GM18909 (cell line): ENCODE measurements around the gene ITPR2.
"Not testable (repeated sequence)": the region's sequence is repeated elsewhere in the genome, so short reads cannot be mapped to it uniquely, and the experiment has no call there.

Experiments used
- ATAC-seq: cut with Tn5 transposase; IDR thresholded peaks from one replicate; pipeline ENCODE4 v1.9.1; 2021; ENCODE audit warnings: mild to moderate bottlenecking; ENCODE audit not compliant: unreplicated experiment, poor library complexity

Gene ITPR2

DNA sequence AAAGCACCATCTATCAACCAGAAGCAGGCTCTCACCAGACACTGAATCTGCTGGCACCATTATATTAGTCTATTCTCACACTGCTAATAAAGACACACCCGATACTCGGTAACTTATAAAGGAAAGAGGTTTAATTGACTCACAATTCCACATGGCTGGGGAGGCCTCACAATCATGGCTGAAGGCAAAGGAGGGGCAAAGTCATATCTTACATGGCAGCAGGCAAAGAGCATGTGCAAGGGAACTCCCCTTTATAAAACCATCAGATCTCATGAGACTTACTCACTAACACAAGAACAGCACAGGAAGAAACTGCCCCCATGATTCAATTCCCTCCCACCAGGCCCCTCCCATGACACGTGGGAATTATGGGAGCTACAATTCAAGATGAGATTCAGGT lies 188.6 kb downstream of the ITPR2 start:
- ATAC-seq = not testable (repeated sequence)

DNA sequence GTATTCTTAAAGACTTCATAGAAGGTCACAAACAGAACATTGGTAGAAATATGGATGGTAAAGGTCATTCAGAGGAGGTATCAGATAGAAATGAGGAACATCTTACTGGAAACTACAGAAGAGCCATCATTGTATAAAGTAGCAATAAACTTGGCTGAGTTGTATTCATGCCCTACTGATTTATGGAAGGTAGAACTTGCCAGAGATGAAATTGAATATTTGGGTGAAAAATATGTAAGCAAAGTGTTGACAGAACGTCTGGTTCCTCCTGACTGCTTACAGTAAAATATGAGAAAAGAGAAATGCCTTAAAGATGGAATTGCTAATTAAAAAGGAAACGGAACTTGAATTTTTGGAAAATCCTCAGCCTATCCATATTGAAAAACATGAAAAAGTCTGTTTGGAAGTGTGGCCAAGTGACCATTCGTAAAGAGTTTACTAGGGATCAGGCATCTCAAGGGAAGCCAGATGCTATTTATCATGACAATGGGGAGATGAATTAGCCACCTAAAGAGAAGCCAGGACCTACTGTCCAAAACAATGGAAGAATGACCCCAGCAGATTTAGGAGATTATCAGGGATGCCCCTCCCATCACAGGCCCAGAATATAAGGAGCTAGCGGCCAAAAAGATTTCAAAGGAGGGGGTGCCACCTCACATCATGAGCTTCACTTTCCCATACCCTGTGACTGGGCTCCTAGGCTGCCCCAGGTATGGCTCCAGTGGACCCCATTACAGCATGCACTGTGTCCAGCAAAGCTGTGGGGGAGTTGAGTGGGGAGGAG lies 189.3 kb downstream of the ITPR2 start:
- ATAC-seq = no peak

DNA sequence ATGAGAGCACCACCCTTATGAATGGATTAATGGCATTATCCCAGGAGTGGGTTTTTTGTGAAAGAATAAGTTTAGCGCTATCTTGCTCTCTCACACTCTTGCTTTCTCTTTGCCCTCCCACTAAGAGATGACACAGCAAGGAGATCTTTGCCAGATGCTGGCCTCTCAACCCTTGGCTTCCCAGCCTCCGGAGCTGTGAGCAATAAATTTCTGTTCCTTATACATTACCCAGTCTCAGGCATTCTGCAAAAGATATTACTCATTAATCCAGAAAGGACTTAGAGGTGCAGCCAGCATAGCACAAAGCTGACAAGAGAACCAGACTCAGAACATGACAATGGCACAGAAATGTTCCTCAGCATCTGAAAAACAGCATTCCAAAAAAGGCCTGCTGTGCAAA lies 190.6 kb downstream of the ITPR2 start:
- no peak for ATAC-seq

DNA sequence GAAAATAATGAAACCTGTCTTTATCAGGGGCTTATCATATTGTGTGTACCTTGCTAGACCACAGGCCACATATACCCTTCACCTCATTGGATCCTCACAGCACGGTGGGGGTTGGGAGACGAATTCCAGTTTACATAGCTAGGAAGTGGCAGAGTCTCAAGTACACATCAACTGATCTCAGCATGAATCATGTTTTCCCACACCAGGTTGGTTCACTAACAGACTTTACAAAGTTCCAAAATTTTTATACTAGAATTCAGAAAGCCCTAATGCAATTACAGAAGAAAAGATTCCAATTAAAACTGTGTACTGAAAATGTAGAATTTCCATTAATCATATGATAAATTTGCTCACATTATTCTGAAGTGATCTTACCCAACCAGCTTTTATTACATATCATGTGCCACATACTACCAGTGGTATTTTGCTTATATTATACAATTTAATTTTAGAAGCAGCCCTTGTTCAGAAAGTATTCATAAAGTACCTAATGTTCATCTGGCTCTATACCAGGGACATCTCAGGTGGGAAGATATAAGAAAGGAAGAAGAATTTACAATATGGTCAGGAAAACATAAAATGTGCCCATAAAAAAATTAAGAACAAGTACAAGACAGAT lies 196.2 kb downstream of the ITPR2 start:
- no peak for ATAC-seq

DNA sequence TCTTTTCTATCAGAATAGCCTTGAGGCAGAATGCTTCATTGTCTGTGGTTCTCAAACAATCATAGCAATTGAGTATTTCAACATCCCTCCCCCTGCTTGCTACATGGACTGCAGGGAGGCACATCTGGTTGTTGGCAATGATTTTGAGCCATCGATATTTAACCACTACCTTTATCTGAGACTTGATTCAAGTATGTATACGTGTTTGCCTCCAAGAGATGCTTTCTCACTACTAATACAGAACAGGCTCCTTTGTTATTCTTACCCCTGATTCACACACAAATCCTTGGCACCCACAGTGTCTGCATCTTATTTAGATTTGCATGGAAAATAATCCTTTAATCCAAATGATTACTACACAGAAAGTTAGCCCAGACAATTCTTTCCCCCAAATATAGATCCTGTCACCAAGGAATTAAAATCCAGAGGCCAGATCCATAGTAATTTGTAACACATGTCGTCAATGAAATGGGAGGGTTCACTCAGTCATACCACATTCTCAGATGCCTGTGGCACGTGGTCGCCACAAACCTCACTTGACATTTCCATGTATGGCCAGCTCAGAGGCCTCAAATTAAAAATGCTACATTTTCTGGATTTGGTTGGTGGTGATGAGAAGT lies 199.3 kb downstream of the ITPR2 start:
- no peak for ATAC-seq

DNA sequence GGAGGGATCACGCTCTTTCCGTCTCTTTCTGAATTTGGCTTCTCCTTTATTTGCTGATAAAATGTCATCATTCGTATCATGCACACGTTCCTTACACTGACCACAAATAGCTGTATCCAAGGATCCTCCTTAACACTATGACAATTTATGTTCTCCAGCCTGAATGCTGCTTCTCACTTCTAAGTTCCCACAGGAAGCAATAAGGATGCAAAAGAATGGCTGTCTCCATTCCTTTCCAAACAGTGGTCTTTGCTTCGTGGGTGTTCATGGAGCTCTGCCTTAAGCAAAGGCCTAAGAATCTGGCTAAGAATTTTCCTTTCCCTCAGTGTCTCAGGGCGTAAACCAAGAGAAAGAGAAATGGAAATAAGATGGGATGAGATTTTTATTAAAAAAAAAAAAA lies 200.2 kb downstream of the ITPR2 start:
- ATAC-seq = no peak

DNA sequence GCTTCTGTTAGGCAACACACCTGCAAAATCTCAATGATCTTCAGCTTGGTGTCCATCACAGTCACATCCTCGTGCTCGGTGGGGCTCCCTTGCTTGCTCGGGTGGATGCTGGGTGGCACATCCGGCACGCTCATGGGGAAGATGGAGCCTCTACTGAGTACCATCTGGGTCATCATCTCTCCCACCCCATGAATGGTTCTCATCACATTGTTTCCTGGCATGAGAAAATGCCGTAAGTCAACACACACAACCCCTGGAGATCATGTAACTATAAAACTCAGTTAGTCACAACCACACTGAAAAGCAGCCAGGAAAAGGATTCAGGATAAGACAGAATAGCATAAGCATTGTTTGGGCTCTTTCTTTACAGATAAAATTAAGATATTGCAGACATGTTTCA lies 201.1 kb downstream of the ITPR2 start:
- ATAC-seq = no peak

DNA sequence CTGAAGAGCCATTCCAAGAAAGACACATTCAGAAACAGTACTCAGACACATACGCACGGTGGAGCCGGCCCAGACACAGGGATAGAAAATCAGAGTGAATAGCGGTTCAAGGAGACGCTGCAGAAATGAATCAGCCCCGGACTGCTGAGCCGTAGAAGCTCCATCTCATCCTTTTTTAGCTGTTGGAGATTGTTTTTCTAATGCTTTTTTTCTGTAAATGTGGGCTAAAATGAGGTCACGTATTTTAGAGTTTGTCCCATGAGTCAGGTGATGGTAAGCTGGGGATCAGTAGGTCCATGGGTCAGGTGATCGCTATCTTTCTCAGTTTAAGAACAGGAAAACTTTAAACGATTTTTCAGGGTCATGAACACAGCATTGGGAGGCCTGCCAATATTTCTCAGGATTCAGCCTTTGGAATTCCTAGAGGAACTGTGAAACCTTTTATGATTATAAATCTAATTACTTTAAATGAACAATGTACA lies 202.4 kb downstream of the ITPR2 start:
- no peak for ATAC-seq

DNA sequence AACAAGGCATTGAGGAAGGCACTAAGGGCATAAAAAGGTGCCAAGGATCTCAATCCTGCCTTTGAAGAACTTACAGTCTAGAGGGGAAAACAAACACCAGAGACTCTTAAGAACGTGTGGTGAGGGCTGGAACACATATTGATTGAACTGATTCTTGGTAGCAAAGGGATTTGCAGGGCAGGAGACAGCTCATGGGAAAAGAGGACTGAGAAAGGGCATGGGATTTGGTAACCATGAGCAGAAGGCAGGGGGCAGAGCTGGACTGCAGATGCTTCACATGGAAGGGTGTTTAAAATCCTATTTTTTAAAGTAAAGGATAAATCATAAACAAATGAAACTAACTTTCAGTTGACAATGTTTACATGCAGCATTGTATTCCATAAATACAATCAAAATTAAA lies 203.1 kb downstream of the ITPR2 start:
- ATAC-seq = no peak

DNA sequence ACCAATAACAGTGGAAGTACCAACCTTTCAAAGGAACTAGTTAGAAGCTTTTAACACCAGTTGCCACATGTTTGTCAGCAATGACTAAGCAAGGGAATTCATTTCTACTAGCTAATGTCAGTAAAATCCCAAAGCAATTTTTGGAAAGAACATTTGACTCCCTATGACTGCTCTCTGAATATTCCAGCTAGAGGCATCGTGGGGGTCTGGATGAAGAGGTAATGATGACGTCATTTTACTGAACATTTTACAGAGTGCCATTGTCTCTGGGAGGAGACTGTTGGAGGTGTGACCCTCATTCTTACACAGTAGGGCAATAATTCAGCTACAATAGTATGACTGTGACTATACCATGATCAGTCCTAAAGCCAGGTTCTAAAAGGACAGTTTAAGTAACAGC lies 204.8 kb downstream of the ITPR2 start:
- ATAC-seq = no peak

DNA sequence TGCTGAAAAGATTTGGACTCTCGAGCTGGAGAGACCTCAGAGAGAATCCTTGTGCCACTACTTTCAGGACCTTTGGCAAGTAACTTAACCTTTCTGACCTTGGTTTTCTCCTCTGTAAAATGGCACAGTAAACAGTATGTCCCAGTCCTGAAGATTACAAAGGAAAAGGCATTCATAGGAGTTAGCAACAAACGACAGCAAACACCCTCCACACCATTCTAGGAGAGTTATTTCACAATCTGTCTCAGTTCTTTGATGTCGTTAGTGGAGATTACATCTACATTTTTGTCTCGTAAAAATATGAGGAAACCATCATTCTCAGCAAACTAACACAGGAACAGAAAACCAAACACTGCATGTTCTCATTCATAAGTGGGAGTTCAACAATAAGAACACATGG lies 205.7 kb downstream of the ITPR2 start:
- ATAC-seq = no peak

DNA sequence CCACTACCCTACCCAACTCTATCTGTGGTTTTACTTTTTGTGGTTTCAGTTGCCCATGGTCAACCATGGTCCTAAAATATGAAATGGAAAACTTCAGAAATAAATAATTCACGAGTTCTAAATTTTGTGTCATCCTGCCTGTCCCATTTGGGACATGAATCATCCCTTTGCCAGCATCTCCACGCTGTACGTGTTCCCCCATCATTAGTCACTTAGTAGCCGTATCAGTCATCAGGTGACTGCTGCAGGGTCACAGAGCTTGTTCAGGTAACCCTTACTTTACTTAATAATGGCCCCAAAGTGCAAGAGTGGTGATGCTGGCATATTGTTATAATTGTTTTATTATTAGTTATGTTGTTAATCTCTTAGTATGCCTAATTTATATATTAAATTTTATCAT lies 209.9 kb downstream of the ITPR2 start:
- ATAC-seq = no peak

DNA sequence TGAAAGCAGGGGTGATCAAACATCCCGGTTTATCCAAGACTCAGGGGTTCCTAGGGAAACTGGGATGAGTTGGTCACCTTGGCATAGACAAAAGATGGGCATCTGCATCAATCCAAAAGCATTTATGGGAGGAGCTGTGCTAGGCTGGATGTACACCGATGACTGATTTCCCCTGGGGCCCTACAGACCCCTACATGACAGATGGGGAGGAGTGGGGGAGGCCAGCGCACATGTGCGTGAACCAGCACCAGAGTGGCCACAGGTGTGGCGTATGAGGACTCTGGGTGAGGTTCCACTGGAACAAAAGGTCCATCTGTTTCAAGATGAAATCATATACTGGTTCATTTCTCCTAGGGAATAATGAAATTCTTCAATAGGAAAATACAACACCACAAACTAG lies 210.4 kb downstream of the ITPR2 start:
- ATAC-seq = no peak

DNA sequence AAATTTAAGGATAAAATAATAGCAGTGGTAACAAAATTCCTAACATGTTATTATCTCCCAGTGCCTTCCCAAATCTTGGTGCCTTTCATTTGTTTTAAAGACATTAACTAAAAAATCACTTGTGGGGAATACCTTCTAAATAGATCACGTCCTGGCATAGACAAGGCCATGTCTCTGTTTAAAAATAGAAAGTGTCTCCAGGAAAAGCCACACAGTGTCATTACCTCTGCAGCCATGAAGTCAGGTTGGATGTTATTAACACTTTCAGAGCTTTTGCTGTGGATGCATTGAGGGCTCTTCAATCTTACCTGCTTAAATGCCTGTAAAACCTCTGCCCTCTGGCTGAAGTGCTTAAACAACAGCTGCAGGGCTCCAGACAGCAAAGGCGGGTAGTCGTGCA lies 211.1 kb downstream of the ITPR2 start:
- ATAC-seq = no peak

DNA sequence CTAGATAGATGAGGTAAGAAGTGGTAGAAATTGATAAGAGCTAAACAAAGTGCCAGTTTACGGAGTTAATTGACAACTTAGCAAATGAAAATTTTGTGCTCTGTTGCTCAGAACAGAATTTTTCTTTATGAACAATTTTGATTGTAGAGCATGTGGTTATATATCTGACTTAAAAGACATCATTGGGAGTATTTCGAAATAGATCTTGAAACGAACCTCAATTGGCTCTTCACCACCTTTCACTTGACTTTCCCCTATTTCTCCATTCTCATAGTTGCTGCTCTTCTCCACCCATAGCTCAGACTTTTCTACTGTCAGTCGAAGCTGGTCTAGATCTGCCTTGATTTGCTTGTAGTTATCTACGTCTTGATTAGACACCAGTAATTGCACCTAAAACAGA lies 212.1 kb downstream of the ITPR2 start:
- ATAC-seq = no peak

DNA sequence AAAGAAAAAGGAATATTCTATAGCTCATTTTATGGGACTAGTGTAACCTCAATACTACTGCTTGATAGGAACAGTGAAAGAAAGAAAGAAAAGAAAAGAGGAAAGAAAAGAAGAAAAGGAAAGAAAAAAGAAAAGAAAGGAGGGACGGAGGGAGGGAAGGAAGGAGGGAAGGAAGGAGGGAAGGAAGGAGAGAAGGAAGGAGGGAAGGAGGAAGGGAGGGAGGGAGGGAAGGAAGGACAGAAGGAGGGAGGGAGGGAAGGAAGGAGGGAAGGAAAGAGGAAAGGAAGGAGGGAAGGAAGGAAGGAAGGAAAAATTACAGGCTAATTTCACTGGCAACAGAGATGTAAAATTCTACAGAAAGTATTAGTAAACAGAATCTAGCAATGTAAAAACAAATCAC lies 215.5 kb downstream of the ITPR2 start:
- no peak for ATAC-seq

DNA sequence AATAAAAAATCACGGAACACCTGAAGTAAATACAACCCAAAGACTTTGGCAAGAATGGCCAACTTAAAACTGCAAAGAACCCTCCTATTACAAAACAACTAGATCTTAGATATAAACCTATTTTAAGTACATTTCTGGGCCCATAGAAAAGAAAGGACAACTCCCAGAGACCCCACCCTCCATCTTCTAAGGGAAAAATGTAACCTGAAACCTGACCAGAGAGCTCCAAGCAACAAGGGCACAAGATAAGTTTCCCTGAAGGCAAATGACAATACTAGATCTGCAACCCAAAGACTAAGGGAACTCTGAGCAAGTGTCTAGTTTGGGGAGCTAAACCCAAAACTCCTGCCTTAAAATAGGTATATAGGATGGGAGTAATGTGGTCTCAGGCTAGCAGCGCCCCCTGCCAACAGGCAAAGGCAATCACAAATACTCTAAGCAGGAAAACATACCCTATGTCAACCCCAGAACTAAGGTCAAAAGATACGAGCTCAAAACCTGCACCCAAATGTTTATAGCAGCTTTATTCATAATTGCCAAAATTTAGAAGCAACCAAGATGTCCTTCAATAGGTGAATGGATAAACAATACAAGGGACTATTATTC lies 218.9 kb downstream of the ITPR2 start:
- ATAC-seq = no peak

DNA sequence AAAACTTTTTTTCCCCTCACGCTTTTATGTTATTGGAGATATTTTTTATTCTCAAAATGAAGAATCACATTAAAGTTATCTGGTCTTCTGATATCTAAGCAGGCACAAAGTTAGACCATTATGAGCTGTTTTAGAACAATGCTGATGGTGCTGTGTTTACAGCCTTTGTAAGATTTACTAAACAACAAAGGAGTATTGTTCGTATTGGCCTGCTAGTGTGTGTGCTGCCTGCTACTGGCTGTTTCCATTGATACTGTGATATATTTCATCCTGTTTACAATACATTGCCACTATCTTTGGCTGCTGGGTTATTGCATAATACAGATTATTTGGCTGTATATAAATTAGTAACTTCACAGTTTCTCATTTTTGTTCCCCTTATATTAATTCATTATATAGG lies 220.8 kb downstream of the ITPR2 start:
- no peak for ATAC-seq

DNA sequence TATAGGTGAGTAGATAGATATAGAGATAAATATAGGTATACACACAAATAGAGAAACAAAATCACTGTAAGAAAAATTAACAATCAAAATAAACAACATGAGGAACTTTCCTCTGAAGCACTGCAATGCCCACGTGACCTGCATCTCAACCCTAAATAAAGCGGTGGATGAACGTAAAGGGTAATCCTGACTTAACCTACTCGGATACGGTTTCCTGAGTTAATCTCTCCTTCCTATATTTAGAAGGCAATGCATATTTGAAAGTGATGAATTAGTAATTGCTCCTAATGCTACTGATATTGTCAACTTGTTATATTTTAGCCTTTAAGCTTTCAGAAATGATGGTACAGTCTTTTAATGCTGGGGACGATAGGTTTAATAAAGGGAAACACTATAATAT lies 221.4 kb downstream of the ITPR2 start:
- ATAC-seq = no peak

DNA sequence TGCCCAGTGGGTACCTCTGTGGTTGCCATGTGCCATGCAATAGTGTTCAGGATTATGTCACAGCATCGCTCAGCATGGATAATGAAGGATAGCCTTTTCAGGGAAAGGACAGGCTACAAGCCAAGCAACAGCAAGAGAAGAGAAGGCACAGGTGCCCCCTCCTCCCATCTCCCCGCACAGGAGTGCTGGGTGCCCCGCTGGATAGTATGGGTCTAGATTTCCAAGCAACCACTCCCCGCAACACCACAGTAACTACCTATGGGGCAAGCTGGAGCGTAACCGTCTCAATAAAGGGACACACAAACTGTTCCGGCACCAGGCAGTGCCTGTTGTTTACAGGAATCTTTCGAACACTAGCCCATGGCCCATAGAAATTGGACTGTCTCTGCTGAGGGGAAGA lies 222.2 kb downstream of the ITPR2 start:
- ATAC-seq = no peak

DNA sequence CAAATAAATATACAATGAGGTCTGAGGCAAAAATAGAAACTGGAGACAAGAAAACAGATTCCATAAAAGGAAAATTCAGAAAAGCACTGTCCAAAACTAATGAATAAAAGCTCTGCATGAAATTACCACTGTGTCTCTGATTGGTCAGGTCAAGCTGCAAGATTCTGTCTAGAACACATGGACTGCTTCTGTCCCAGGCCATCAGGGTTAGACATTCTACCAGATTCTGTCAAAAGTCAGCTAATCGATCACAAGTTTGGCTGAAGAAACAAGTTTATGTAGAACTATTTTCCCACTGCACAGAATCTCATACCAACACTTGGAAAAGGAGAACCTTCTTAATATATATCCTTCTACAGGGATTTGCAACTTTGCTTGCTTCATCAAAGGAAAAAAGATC lies 223.0 kb downstream of the ITPR2 start:
- no peak for ATAC-seq
